ENCODE results near the gene CNKSR3.

The CNKSR3 gene

DNA sequence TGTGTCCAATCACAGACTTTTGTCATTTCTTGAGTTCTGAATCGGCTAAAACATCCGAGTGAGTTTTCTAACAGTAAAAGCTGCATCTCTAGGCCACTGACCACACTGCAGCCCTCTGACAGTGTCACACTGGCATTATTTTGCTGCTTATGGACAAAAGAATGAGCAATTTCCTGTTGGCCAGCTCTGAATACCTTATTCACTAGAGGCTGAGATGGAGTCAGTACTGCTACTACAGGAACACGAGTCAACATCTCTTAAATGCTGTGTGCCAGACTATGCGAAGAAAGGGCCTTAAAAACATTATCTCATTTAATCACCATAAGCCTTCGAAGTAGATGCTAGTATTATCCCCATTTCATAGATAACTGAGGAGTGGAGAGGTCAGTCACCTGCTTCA, 111.4 kb downstream of the CNKSR3 start:
- Histone ChIP-seq H3K4me3 (ENCODE audit: low read length) (no peak overlapping the region), H3K36me3 (replicated peaks; ENCODE audit: low read depth, low read length) (no peaks in the 10 kb centered on the region), H2AFZ (ENCODE audit: low read depth, low read length) (no peak overlapping the region), H3K27me3 (ENCODE audit: low read depth, low read length) (peaks cover 11% of the 10 kb centered on the region), H4K20me1 (ENCODE audit: insufficient read depth, low read length) (no peaks in the 10 kb centered on the region), H3K79me2 (ENCODE audit: low read length) (no peaks in the 10 kb centered on the region), H3K4me1 (ENCODE audit: low read length) (no peaks in the 10 kb centered on the region), H3K9ac (ENCODE audit: low read length) (no peak overlapping the region), H3K27ac (ENCODE audit: low read length) (no peak overlapping the region), H3K9me3 (ENCODE audit: insufficient read depth, low read length) (no peaks in the 10 kb centered on the region), H3K4me2 (ENCODE audit: low read length) (no peak overlapping the region)
- TF ChIP-seq, protein P1, sequence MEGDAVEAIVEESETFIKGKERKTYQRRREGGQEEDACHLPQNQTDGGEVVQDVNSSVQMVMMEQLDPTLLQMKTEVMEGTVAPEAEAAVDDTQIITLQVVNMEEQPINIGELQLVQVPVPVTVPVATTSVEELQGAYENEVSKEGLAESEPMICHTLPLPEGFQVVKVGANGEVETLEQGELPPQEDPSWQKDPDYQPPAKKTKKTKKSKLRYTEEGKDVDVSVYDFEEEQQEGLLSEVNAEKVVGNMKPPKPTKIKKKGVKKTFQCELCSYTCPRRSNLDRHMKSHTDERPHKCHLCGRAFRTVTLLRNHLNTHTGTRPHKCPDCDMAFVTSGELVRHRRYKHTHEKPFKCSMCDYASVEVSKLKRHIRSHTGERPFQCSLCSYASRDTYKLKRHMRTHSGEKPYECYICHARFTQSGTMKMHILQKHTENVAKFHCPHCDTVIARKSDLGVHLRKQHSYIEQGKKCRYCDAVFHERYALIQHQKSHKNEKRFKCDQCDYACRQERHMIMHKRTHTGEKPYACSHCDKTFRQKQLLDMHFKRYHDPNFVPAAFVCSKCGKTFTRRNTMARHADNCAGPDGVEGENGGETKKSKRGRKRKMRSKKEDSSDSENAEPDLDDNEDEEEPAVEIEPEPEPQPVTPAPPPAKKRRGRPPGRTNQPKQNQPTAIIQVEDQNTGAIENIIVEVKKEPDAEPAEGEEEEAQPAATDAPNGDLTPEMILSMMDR (IDR thresholded peaks at IDR 0.05; ENCODE audit: low read depth, low read length) = no peak
- no peak for TF ChIP-seq EZH2phosphoT487 (IDR thresholded peaks at IDR 0.05; ENCODE audit: low read depth)

DNA sequence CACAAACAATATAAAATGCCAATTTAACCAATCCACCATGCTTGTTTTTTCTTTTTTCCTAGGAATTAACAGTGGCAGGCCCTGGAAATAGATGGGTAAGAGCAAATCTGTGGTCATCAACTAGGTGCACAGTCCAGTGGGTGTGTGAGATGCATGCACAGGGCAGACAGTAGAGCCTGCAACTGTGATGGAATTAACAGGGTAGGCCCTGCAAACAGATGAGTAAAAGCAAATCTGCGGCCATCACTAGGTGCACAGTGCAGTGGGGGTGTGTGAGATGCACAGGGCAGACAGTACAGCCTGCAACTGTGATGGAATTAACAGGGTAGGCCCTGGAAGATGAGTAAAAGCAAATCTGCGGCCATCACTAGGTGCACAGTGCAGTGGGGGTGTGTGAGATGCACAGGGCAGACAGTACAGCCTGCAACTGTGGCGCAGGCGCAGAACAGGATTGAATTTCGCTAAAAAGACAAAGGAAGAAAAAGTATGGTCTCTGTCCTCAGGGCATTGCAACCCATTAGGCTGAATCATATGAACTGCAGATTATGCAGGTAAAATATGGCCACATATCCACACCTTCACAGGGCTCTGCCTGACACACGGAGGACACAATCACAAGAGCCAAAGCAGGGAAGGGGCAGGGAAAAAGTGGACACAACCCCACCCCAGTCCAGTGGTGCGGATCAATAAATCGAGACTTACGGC, 112.8 kb downstream of the CNKSR3 start:
- H3K4me1 ChIP-seq (ENCODE audit: low read length) = no peaks in the 10 kb centered on the region
- no peak overlapping the region for H2AFZ ChIP-seq (ENCODE audit: low read depth, low read length)
- H3K79me2 ChIP-seq (ENCODE audit: low read length) = no peaks in the 10 kb centered on the region
- TF ChIP-seq, protein P1 (IDR thresholded peaks at IDR 0.05; ENCODE audit: low read depth, low read length) = no peak
- no peak for TF ChIP-seq EZH2phosphoT487 (IDR thresholded peaks at IDR 0.05; ENCODE audit: low read depth)
- H3K36me3 ChIP-seq (replicated peaks; ENCODE audit: low read depth, low read length) = no peaks in the 10 kb centered on the region
- H3K27ac ChIP-seq (ENCODE audit: low read length) = no peak overlapping the region
- no peak overlapping the region for H3K9ac ChIP-seq (ENCODE audit: low read length)
- no peak overlapping the region for H3K4me2 ChIP-seq (ENCODE audit: low read length)
- H4K20me1 ChIP-seq (ENCODE audit: insufficient read depth, low read length) = no peaks in the 10 kb centered on the region
- H3K4me3 ChIP-seq (ENCODE audit: low read length) = no peak overlapping the region
- H3K9me3 ChIP-seq (ENCODE audit: insufficient read depth, low read length) = no peaks in the 10 kb centered on the region
- H3K27me3 ChIP-seq (ENCODE audit: low read depth, low read length) = peaks cover 11% of the 10 kb centered on the region

DNA sequence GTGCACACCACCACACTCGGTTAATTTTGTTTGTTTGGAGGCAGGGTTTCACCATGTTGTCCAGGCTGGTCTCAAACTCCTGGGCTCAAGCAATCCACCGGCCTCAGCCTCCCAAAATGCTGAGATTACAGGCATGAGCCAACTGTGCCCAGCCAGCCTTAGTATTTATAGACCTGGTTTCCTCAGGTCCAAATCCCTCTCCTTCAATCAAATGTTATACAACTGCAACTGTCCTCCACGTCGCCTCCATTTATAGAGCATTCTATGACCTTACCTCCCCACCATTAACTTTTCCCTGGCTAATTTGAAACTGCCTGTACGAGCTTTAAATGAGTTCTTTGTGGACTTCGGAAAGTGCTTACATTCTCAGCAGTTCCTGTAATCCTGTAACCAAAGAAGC, 114.6 kb downstream of the CNKSR3 start:
- H3K4me2 ChIP-seq (ENCODE audit: low read length) = no peak overlapping the region
- no peak overlapping the region for H2AFZ ChIP-seq (ENCODE audit: low read depth, low read length)
- H4K20me1 ChIP-seq (ENCODE audit: insufficient read depth, low read length) = no peaks in the 10 kb centered on the region
- no peaks in the 10 kb centered on the region for H3K4me1 ChIP-seq (ENCODE audit: low read length)
- H3K27ac ChIP-seq (ENCODE audit: low read length) = no peak overlapping the region
- TF ChIP-seq, protein P1 (IDR thresholded peaks at IDR 0.05; ENCODE audit: low read depth, low read length) = no peak
- TF ChIP-seq EZH2phosphoT487 (IDR thresholded peaks at IDR 0.05; ENCODE audit: low read depth) = no peak
- no peaks in the 10 kb centered on the region for H3K9me3 ChIP-seq (ENCODE audit: insufficient read depth, low read length)
- no peak overlapping the region for H3K9ac ChIP-seq (ENCODE audit: low read length)
- peaks cover 11% of the 10 kb centered on the region for H3K27me3 ChIP-seq (ENCODE audit: low read depth, low read length)
- no peaks in the 10 kb centered on the region for H3K79me2 ChIP-seq (ENCODE audit: low read length)
- H3K4me3 ChIP-seq (ENCODE audit: low read length) = no peak overlapping the region
- no peaks in the 10 kb centered on the region for H3K36me3 ChIP-seq (replicated peaks; ENCODE audit: low read depth, low read length)

DNA sequence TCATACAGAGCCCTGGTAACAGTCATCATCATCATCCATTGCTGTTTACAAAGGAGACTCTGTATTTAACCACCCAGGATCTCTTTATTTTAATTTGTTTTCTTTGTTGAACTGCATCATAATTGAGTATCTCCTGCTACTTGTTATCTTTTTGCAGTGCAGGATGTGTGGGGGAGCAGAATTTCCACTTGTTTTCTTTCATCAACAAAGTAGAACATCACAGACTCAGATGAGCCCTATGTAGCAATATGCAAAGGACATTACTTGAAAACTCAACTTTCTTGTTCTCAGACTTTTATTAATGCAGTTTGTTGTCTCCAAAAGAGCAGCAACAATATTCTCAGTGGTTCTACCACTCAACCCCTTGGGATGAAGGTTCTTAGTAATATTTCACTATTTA, 115.2 kb downstream of the CNKSR3 start:
- Histone ChIP-seq H3K9me3 (ENCODE audit: insufficient read depth, low read length) (no peaks in the 10 kb centered on the region), H2AFZ (ENCODE audit: low read depth, low read length) (no peak overlapping the region), H3K79me2 (ENCODE audit: low read length) (no peaks in the 10 kb centered on the region), H3K27ac (ENCODE audit: low read length) (no peak overlapping the region), H4K20me1 (ENCODE audit: insufficient read depth, low read length) (no peaks in the 10 kb centered on the region), H3K36me3 (replicated peaks; ENCODE audit: low read depth, low read length) (no peaks in the 10 kb centered on the region), H3K27me3 (ENCODE audit: low read depth, low read length) (peaks cover 11% of the 10 kb centered on the region), H3K4me2 (ENCODE audit: low read length) (no peak overlapping the region), H3K9ac (ENCODE audit: low read length) (no peak overlapping the region), H3K4me1 (ENCODE audit: low read length) (no peaks in the 10 kb centered on the region), H3K4me3 (ENCODE audit: low read length) (no peak overlapping the region)
- TF ChIP-seq, protein P1 (IDR thresholded peaks at IDR 0.05; ENCODE audit: low read depth, low read length) = no peak
- no peak for TF ChIP-seq EZH2phosphoT487 (IDR thresholded peaks at IDR 0.05; ENCODE audit: low read depth)

All from OCI-LY3 (cell line).